ENCODE measurements around the gene PARP14. TPM values are rescaled to one million over a fixed set of nuclear protein-coding genes. Genes with fewer than 3 reads are reported as not detected.
A peak's percentile ranks its signal among the peaks of the same experiment; 100 is the strongest.

The PARP14 gene
- total and polyA plus RNA-seq, 2 experiments from 2014 or later: 5.6 to 11.7 TPM

DNA sequence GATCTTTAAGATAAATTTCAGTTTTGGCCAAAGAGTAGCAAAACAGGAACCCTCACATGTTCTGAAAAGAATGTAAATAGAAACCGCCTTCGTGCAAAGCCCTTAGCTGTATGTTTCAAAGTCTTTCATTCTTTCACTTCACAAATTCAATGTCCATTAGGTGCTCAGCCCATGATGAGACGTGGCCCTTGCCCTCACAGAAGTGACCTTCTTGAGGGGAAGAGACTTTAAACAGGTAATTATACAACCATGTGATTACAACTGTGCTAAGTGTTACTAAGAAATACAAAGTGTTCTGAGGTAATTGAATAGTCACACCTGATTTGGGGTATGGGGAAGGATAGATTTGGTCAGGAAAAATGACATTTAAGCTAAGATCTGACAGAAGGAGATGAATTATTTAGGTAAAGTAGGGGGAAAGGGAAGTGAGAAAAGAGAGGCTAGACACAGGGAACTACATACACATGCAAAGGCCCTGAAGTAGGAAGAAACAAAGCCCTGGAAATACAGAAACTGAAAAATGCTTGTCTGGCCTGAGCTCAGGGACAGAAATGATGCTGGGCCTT is 93.4 kb downstream of the PARP14 start:
- Histone ChIP-seq H3K9me3 (ENCODE audit: low read depth) (no peaks in the 10 kb centered on the region), H3K79me2 (ENCODE audit: insufficient read depth) (no peaks in the 10 kb centered on the region), H3K4me2 (ENCODE audit: unreplicated experiment) (no peak overlapping the region), H3K27me3 (replicated peaks; ENCODE audit: insufficient read depth) (no peaks in the 10 kb centered on the region), H3K4me3 (no peak overlapping the region), H3K4me1 (ENCODE audit: insufficient read depth) (no peaks in the 10 kb centered on the region), H3K9ac (no peak overlapping the region), H3K36me3 (ENCODE audit: low read depth) (no peaks in the 10 kb centered on the region), H3K27ac (no peak overlapping the region), H3F3A (ENCODE audit: insufficient read depth) (no peaks in the 10 kb centered on the region; the same call in 1 of the 2 replicates), H2AFZ (no peak overlapping the region), H3K9me2 (ENCODE audit: insufficient read depth) (no peaks in the 10 kb centered on the region), H4K20me1 (ENCODE audit: insufficient read depth) (no peaks in the 10 kb centered on the region)
- WGBS, 2 experiments (ENCODE audit: low coverage in 1 of 2, low lambda C conversion rate in 2 of 2, missing lambda C conversion rate in 2 of 2): 93 to 95% methylated on average over 3 of the region's 3 CpGs
- TF ChIP-seq EZH2phosphoT487 (IDR thresholded peaks at IDR 0.05; ENCODE audit: insufficient read depth, low read depth): no peak
- TF ChIP-seq EZH2 (IDR thresholded peaks at IDR 0.05; ENCODE audit: insufficient read depth, poor library complexity, severe bottlenecking): no peak
- in situ Hi-C loops (cut with MboI): no loop called here
- DNase-seq: no peak

DNA sequence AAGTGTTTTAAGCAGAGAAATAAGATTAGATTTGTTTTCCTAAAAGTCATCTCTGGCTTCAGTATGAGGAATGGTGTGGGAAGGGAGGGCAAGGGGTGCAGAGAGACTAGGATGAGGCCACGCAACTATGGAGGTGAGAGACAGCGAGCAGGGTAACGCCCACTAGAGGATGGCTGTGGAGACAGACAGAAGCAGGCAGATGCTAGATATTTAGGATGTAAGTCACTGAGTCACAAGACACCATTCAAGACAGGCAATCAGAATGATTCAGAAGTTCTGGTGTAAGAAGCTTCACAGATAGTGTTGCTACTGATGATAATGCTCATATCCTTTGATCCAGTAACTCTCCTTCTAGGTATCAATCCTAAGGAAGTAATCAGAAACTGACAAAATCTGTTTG is 93.9 kb downstream of the PARP14 start:
- Histone ChIP-seq H2AFZ (no peak overlapping the region), H3K4me3 (no peak overlapping the region), H3K9me3 (ENCODE audit: low read depth) (no peaks in the 10 kb centered on the region), H3K79me2 (ENCODE audit: insufficient read depth) (no peaks in the 10 kb centered on the region), H3K27me3 (replicated peaks; ENCODE audit: insufficient read depth) (no peaks in the 10 kb centered on the region), H3K4me1 (ENCODE audit: insufficient read depth) (no peaks in the 10 kb centered on the region), H3K27ac (no peak overlapping the region), H3K9me2 (ENCODE audit: insufficient read depth) (no peaks in the 10 kb centered on the region), H3F3A (ENCODE audit: insufficient read depth) (no peaks in the 10 kb centered on the region; the same call in 1 of the 2 replicates), H3K4me2 (ENCODE audit: unreplicated experiment) (no peak overlapping the region), H3K36me3 (ENCODE audit: low read depth) (no peaks in the 10 kb centered on the region), H4K20me1 (ENCODE audit: insufficient read depth) (no peaks in the 10 kb centered on the region), H3K9ac (no peak overlapping the region)
- no peak for TF ChIP-seq EZH2phosphoT487 (IDR thresholded peaks at IDR 0.05; ENCODE audit: insufficient read depth, low read depth)
- no peak for TF ChIP-seq EZH2 (IDR thresholded peaks at IDR 0.05; ENCODE audit: insufficient read depth, poor library complexity, severe bottlenecking)
- peak; percentile 61 for DNase-seq
- in situ Hi-C loops (cut with MboI): no loop called here
- 90 to 93% methylated on average over 3 of the region's 3 CpGs for WGBS, 2 experiments (ENCODE audit: low coverage in 1 of 2, low lambda C conversion rate in 2 of 2, missing lambda C conversion rate in 2 of 2)

DNA sequence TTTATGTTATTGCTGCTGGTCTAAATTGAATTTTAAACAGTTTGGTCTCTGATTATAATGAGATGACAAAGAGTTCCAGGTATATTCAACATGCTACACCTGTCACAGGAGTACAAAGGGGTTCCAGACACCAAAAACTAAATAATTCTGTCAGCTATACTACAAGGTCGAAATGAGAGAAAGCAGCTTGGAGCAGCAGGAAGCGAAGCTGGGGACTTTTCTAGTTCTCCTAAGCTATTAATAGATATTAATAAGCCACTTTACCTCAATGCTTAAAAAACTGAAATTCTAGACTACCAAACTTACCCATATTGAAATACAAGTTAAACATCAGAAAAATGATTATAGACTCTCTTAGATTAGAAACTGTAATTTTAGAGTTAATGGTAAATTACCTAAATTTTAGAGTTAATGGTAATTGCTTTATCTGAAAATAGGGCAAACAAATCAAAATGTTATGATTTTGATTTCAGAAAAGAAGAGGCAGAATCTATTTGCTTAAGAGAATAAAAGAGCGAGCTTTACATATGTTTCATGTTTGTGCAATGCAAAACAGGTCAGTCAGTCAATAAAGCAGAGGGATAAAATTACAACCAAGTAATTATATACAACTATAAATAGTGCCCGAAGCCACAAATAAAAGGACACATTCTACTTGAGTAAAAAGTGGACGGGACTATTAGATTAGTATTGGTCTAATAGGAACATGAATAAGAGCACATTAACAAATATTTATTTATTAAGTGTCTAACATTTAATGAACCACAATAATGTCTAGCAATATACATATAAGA is 96.2 kb downstream of the PARP14 start:
- no peak overlapping the region for H3K27ac ChIP-seq
- H2AFZ ChIP-seq: no peak overlapping the region
- in situ Hi-C loops (cut with MboI): no loop called here
- no peaks in the 10 kb centered on the region for H3K79me2 ChIP-seq (ENCODE audit: insufficient read depth)
- H3F3A ChIP-seq (ENCODE audit: insufficient read depth): no peaks in the 10 kb centered on the region; the same call in 1 of the 2 replicates
- H3K9me2 ChIP-seq (ENCODE audit: insufficient read depth): no peaks in the 10 kb centered on the region
- DNase-seq: no peak
- no peaks in the 10 kb centered on the region for H3K36me3 ChIP-seq (ENCODE audit: low read depth)
- H3K4me1 ChIP-seq (ENCODE audit: insufficient read depth): no peaks in the 10 kb centered on the region
- WGBS, 2 experiments (ENCODE audit: low coverage in 1 of 2, low lambda C conversion rate in 2 of 2, missing lambda C conversion rate in 2 of 2): 60 to 63% methylated on average over 5 of the region's 5 CpGs
- no peaks in the 10 kb centered on the region for H3K9me3 ChIP-seq (ENCODE audit: low read depth)
- no peak overlapping the region for H3K4me2 ChIP-seq (ENCODE audit: unreplicated experiment)
- TF ChIP-seq EZH2 (IDR thresholded peaks at IDR 0.05; ENCODE audit: insufficient read depth, poor library complexity, severe bottlenecking) (no peak), EZH2phosphoT487 (IDR thresholded peaks at IDR 0.05; ENCODE audit: insufficient read depth, low read depth) (no peak)
- no peak overlapping the region for H3K4me3 ChIP-seq
- no peaks in the 10 kb centered on the region for H3K27me3 ChIP-seq (replicated peaks; ENCODE audit: insufficient read depth)
- no peaks in the 10 kb centered on the region for H4K20me1 ChIP-seq (ENCODE audit: insufficient read depth)
- no peak overlapping the region for H3K9ac ChIP-seq

DNA sequence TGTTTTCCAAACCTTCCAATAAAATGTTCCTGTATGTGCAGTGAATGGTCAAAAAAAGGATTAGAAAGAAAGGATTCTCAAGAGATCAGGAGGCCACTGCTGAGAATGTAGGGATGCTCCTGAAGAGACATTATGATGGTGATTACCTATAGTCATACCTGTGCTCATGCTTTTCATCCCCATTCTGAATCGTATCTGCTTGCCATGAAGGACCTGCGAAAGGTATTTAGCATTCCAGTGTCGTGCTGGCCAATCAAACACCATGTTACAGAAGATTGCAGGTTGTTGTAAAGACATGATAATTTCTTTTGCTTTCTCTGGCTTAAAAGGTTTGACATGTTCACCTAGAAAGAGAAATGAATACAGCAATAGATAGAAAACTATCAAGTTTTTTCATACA is 96.9 kb downstream of the PARP14 start:
- H3K9ac ChIP-seq: no peak overlapping the region
- H3K9me2 ChIP-seq (ENCODE audit: insufficient read depth): no peaks in the 10 kb centered on the region
- no peaks in the 10 kb centered on the region for H3K4me1 ChIP-seq (ENCODE audit: insufficient read depth)
- H3K9me3 ChIP-seq (ENCODE audit: low read depth): no peaks in the 10 kb centered on the region
- WGBS, 2 experiments (ENCODE audit: low coverage in 1 of 2, low lambda C conversion rate in 2 of 2, missing lambda C conversion rate in 2 of 2): 79 to 86% methylated on average over 3 of the region's 3 CpGs
- H3K4me2 ChIP-seq (ENCODE audit: unreplicated experiment): no peak overlapping the region
- no peak for TF ChIP-seq EZH2 (IDR thresholded peaks at IDR 0.05; ENCODE audit: insufficient read depth, poor library complexity, severe bottlenecking)
- no peak for TF ChIP-seq EZH2phosphoT487 (IDR thresholded peaks at IDR 0.05; ENCODE audit: insufficient read depth, low read depth)
- H4K20me1 ChIP-seq (ENCODE audit: insufficient read depth): no peaks in the 10 kb centered on the region
- in situ Hi-C loops (cut with MboI): no loop called here
- H3K36me3 ChIP-seq (ENCODE audit: low read depth): no peaks in the 10 kb centered on the region
- DNase-seq: no peak
- H2AFZ ChIP-seq: no peak overlapping the region
- no peak overlapping the region for H3K27ac ChIP-seq
- H3K27me3 ChIP-seq (replicated peaks; ENCODE audit: insufficient read depth): no peaks in the 10 kb centered on the region
- H3F3A ChIP-seq (ENCODE audit: insufficient read depth): no peaks in the 10 kb centered on the region; the same call in 1 of the 2 replicates
- H3K79me2 ChIP-seq (ENCODE audit: insufficient read depth): no peaks in the 10 kb centered on the region
- H3K4me3 ChIP-seq: no peak overlapping the region

Other genes with a start within 250 kb of the PARP14 start
- 34.0 and 46.8 TPM in 2 replicates for gene KPNA1, start 165.9 kb upstream of the PARP14 start, total RNA-seq (2014; rRNA removed; shearing (Covaris generic))
- 62.6 and 65.2 TPM in 2 replicates for gene KPNA1, start 165.9 kb upstream of the PARP14 start, polyA plus RNA-seq (2016; fragmentation: Nextera tagmentation; extraction: Ambion mirVana)
- 15.2 and 16.4 TPM in 2 replicates for gene PARP9, start 116.5 kb upstream of the PARP14 start, total RNA-seq (2014; rRNA removed; shearing (Covaris generic))
- gene PARP9, start 116.5 kb upstream of the PARP14 start, polyA plus RNA-seq (2016; fragmentation: Nextera tagmentation; extraction: Ambion mirVana): 13.7 and 14.2 TPM in 2 replicates
- 10.1 and 12.9 TPM in 2 replicates for gene DTX3L, start 116.5 kb upstream of the PARP14 start, total RNA-seq (2014; rRNA removed; shearing (Covaris generic))
- gene DTX3L, start 116.5 kb upstream of the PARP14 start, polyA plus RNA-seq (2016; fragmentation: Nextera tagmentation; extraction: Ambion mirVana): 7.7 and 9.4 TPM in 2 replicates
- gene PARP15, start 103.2 kb upstream of the PARP14 start, total RNA-seq (2014; rRNA removed; shearing (Covaris generic)): under 0.01 TPM in 1 of 2 replicates, not detected in the other
- 0.29 TPM in 2 replicates for gene PARP15, start 103.2 kb upstream of the PARP14 start, polyA plus RNA-seq (2016; fragmentation: Nextera tagmentation; extraction: Ambion mirVana)
- gene HSPBAP1, start 113.0 kb downstream of the PARP14 start, total RNA-seq (2014; rRNA removed; shearing (Covaris generic)): 2.0 and 4.0 TPM in 2 replicates
- gene HSPBAP1, start 113.0 kb downstream of the PARP14 start, polyA plus RNA-seq (2016; fragmentation: Nextera tagmentation; extraction: Ambion mirVana): 4.3 and 4.7 TPM in 2 replicates
- 18.0 and 24.6 TPM in 2 replicates for gene SLC49A4, start 114.2 kb downstream of the PARP14 start, total RNA-seq (2014; rRNA removed; shearing (Covaris generic))
- 13.3 and 13.8 TPM in 2 replicates for gene SLC49A4, start 114.2 kb downstream of the PARP14 start, polyA plus RNA-seq (2016; fragmentation: Nextera tagmentation; extraction: Ambion mirVana)

Measured in GM23248 (cell line).